Stimulated activated CD8-positive, alpha-beta memory T cell treated with anti-CD3 and anti-CD28 coated beads, Interleukin-12 subunit alpha, Interleukin-12 subunit beta, amount 100 ng/mL, for 4 hours (primary cell): ENCODE data around the gene PIP5K1B.

Experiments used
- DNase-seq: peaks from one replicate; pipeline ENCODE4 v3.0.0-alpha.2; 2020; ENCODE audit warnings: low read depth

The PIP5K1B gene

GRCh38 chr9:68861436-68861835 lies 156.4 kb downstream of the PIP5K1B start:
- no peak for DNase-seq

DNA sequence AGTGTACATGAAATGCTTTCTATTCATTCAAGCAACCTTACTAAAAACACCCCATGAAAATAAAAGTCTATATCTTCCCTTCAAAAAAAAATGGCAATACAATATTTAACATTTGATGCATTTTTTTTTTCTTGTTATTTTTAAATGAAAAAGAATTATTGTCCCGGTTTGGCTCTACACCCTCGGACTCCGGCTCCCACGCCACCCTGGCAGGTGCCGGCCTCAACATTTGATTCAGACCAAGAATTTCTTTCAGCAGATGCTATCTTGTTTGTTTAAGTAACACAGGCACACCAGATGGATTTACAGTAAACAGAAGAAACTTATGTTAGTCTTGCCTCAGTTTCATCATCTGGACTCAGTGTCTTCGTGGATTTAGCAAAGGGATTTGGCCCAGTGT lies 162.0 kb downstream of the PIP5K1B start:
- no peak for DNase-seq

DNA sequence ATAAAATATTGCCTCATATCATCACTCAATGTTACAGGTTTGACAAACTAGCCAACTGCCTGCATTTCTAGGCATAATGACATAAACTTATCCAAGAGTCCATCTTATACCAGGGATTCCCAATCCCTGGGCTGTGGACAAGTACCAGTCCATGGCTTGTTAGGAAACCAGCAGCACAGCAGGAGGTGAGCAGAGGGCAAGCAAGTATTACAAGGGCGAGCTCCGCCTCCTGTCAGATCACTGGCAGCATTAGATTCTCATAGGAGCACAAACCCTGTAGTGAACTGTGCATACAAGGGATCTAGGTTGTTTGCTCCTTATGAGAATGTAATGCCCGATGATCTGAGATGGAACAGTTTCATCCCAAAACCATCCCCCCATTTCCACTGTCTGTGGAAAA lies 164.0 kb downstream of the PIP5K1B start:
- DNase-seq, result no peak

DNA sequence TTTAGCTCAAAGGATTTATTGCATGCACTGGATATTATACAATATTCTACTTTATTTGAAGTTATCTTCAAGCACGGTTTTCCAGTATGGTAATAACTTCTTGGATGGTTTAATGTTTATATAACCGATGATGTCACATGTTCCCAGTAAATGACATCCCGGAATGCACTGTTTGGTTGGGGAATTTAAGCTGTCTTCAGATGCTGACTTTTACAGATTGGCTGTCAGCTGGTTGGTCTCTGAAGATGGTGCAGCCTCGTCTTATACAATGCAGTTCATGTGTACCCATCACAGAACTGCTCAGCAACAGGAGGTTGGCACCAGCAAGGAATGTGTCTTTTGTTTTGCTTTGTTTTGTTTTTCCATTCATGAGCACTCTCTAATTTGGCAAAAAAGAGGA lies 165.0 kb downstream of the PIP5K1B start:
- DNase-seq, result no peak

- DNase-seq, result no peak
These were observed 166.2 kb downstream of the PIP5K1B start for GRCh38 chr9:68871236-68871635.

- DNase-seq, result no peak
These were observed 167.0 kb downstream of the PIP5K1B start for GRCh38 chr9:68872026-68872501.

- no peak for DNase-seq
These were observed 168.1 kb downstream of the PIP5K1B start for GRCh38 chr9:68873179-68873578.

- DNase-seq, result no peak
These were observed 171.2 kb downstream of the PIP5K1B start for GRCh38 chr9:68876273-68876672.

GRCh38 chr9:68876681-68877080 lies 171.6 kb downstream of the PIP5K1B start:
- no peak for DNase-seq

GRCh38 chr9:68877219-68877618 lies 172.2 kb downstream of the PIP5K1B start:
- DNase-seq, result no peak

DNA sequence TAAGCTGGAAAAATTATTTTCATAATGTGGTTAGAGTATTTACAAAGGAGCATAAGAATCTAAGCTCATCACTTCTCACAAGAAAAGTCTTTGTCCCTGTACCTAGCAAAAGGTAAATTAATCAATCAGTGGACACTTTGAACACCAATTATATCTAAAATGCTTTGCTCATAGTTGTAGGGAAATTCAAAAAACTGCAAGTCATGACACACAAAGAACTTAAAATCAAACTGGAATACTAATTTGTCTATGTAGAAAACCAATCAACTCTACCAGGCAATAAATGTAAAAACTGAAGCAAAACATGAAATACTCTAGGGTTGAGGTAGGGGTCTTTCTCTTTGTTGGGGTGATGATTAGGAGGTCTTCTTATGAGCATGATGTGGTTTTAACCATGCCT lies 173.4 kb downstream of the PIP5K1B start:
- DNase-seq, result no peak

DNA sequence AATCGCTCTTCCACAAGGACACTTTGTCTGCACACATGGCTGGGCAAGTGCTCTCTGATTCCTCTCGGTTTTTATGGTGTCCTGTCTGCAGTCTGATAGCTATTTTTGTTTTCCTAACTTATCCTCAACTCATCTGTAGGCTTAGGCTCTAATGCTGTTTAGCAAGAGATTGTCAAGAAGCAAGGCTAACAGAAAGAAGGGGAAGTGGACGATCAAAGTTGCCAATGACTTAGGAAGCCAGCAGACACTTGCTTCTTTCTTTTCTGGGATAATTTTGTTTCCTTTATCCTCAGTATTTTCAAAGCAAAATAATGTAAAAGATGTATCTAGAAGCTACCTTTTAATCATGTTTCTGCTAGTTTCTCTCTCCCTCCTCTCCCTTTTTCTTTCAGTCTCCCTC lies 178.2 kb downstream of the PIP5K1B start:
- no peak for DNase-seq

GRCh38 chr9:68887232-68887631 lies 182.2 kb downstream of the PIP5K1B start:
- DNase-seq, result no peak

DNA sequence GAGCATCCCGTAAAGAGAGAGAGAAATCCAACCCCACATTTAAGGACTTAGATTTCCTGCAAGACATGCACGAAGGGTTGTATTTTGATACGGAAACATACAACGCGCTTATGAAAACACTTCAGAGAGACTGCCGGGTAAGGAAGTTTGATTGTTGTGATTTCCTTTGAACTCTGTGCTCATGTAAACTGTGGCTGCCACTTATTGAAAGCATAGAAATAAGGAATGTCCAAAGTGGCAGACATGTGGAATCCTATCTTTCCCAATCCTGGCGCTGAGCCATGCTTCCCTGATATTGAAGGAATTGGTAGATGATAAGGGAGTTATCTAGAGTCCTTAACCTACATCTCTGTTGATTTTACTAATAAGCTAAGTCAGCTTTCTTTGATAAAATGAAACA lies 189.5 kb downstream of the PIP5K1B start:
- no peak for DNase-seq

- no peak for DNase-seq
These were observed 190.9 kb downstream of the PIP5K1B start for GRCh38 chr9:68895741-68896478.

DNA sequence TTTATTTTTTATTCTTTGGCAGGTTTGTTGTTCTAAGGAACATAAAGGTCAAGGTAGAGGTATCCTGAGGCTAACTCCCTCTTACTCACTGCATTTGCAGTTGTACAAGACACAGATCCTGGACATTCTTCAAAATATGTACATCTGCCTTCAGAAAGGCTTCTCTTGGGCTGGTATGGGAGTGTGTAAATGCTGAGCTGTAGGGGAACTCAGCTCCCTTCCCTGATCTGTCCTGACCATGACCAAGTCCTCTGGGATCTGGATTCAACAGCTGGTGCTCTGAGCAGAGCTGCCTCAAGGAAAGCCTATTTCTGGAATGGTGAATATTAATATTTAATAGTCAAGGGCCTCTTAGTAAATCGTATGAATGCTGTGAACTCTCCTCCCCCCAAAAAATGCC lies 191.4 kb downstream of the PIP5K1B start:
- no peak for DNase-seq

DNA sequence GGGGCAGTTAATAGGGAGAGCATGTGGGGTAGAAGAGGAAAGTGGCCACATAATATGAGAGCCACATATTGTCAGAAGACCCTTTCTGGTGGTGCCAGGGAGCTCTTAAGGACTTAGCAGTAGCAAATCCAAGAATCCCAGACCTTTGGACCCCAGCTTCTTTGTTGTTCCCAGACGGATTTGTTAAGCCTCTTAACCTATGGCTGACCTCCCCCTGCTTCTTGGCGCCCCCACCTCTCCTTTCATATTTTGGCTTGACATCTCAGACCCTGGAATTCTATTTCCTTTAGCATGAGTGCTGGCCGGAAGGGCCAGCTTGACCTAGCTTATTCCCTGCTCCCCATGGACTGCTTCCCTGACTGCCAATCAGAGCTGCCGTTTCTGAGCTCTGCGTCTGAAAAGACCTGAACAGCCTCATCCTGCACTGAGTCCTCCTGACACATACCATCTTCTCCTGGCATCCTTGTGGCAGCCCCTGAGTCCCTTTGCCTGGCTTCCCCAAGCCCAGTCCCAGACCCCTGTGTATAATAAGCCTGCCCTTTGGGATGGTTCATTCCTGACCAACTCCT lies 192.6 kb downstream of the PIP5K1B start:
- no peak for DNase-seq

GRCh38 chr9:68898781-68899439 lies 193.9 kb downstream of the PIP5K1B start:
- no peak for DNase-seq

DNA sequence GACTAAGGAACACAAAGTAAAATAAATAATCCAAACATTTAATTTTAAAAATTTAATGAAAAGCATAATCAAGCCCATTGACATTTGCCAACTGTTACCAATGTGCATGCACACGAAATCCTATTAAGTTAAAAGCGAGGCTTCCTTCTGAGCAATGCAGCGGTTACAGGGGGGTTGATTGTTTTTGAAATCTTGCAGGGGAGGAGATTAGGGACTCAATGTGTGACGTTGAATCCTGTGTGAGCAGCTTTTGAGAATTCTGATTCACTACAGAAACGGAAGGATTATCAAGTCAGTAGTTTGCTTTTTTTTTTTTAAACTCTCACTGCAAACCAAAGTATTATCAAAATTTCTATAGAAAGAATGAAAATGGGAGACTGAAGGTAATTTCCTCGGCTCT lies 199.4 kb downstream of the PIP5K1B start:
- no peak for DNase-seq

DNA sequence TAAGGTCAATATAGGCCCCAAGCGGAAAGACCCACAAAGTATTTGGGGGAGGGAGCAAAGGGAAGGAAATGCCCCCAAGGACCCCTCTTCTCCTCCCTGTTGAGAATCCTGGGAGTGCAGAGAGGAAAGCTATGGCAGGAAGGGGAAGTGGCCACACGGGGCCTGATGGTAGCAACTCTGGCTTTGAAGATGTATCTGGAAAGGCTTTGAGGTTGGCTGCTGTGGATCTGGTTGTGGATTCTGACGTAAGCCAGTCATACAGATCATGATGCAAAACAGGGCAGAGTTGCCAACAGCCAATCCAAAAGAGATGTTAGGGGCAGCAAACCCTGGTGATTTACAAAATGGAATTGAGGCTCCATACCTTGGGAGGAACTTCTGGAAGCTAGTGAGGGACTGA lies 200.1 kb downstream of the PIP5K1B start:
- DNase-seq, result no peak

- no peak for DNase-seq
These were observed 202.9 kb downstream of the PIP5K1B start for GRCh38 chr9:68907910-68908309.

DNA sequence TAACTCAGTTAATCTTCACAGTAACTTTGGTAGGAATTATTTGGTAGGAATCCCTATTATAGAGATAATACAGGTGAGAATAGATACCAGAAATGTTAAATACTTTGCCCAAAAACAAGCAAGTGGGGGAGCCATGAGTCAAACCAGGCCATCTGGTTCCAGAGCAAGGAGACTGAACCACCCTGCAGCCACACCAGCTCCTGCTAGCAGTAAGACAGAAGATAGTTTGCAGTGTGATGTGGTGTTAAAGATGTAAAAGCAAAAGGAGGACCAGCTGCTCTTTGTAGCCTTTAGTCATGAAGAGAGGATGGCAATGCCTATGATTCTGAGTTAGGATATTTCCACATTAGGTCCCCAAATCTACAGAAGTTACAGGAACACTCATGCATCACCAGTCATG lies 207.5 kb downstream of the PIP5K1B start:
- DNase-seq, result no peak

DNA sequence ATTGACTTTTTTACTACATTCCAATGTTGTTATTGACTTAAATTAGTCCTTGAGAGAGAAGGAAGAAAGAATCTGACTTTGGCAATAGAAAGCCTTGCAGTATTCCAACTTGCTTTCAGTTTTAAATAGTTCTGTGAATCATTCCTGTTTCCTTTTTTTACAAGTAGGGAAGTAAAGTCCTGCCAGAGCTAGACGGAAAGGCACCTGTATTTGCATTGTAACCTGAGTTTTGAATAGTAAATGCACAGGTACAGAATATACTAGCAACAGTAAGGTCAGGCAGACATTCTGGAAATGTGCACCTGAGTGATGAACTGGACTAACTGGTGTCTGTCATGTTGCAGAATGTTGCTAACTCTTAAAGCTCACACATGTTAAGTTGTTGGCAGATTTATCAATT lies 208.0 kb downstream of the PIP5K1B start:
- no peak for DNase-seq
